22Rv1 (cell line): Measurements from ENCODE around the gene CCRL2.
"Not testable (repeated sequence)": the region's sequence is repeated elsewhere in the genome, so short reads cannot be mapped to it uniquely, and the experiment has no call there.

ENCODE experiments used
- ZFX ChIP-seq: fragments of 450-650 bp; IDR thresholded peaks from 2 replicates; pipeline ENCODE4 v1.6.1; 2017; ENCODE audit warnings: antibody characterized with exemption, borderline replicate concordance
- TF ChIP-seq, protein P1 (sequence below): fragments of 450-650 bp; IDR thresholded peaks from 2 replicates; pipeline ENCODE4 v1.5.1; 2017; ENCODE audit warnings: mild to moderate bottlenecking

DNA sequence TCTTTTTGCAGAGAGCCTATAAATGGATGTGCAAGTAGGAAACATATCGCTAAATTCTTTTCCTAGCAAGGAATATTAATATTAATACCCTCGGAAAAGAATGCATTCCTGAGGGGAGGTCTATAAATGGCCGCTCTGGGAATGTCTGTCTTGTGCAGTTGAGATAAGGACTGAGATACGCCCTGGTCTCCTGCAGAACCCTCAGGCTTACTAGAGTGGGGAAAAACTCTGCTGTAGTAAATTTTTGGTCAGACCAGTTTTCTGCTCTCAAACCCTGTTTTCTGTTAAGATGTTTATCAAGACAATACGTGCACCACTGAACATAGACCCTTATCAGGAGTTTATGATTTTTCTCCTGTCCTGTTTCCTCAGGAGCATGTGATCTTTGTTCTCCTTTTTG, 24.8 kb downstream of the CCRL2 start:
- TF ChIP-seq, protein P1, sequence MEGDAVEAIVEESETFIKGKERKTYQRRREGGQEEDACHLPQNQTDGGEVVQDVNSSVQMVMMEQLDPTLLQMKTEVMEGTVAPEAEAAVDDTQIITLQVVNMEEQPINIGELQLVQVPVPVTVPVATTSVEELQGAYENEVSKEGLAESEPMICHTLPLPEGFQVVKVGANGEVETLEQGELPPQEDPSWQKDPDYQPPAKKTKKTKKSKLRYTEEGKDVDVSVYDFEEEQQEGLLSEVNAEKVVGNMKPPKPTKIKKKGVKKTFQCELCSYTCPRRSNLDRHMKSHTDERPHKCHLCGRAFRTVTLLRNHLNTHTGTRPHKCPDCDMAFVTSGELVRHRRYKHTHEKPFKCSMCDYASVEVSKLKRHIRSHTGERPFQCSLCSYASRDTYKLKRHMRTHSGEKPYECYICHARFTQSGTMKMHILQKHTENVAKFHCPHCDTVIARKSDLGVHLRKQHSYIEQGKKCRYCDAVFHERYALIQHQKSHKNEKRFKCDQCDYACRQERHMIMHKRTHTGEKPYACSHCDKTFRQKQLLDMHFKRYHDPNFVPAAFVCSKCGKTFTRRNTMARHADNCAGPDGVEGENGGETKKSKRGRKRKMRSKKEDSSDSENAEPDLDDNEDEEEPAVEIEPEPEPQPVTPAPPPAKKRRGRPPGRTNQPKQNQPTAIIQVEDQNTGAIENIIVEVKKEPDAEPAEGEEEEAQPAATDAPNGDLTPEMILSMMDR = not testable (repeated sequence)
- TF ChIP-seq ZFX = not testable (repeated sequence)
